Dermis lymphatic vessel endothelial cell (primary cell): ENCODE measurements around the gene CCIN. TPM values are rescaled to one million over a fixed set of nuclear protein-coding genes. Genes with fewer than 3 reads are reported as not detected.

Source experiments
- total RNA-seq: library from RNA; depleted of rRNA; stranded (reverse); fragments of >200 nt; gene quantifications from 2 replicates; pipeline ENCODE4 v1.2.1, GENCODE V29; 2014

CCIN gene
- total RNA-seq: 0.09 and 0.11 TPM in 2 replicates

GRCh38 chr9:36169166-36169565, at the start of gene CCIN:
CCIN (plus strand) TSS chr9:36169388; CDS start chr9:36169503, 115 bp downstream.

GRCh38 chr9:36136272-36136893, 32.8 kb upstream of the CCIN start, which contains the start of gene GLIPR2:
GLIPR2 (plus strand) TSS chr9:36136733; CDS start chr9:36136779, 46 bp downstream.

GRCh38 chr9:36190388-36191289, 21.5 kb downstream of the CCIN start, which contains the start of gene CLTA:
CLTA (plus strand) TSS chr9:36190921; CDS start chr9:36191057, 136 bp downstream.

Other genes starting within 250 kb of the CCIN start
- not detected in 2 replicates for gene OR2S2, start 211.2 kb upstream of the CCIN start, total RNA-seq
- 29.6 and 29.9 TPM in 2 replicates for gene RECK, start 132.5 kb upstream of the CCIN start, total RNA-seq
- gene GLIPR2, start 32.7 kb upstream of the CCIN start, total RNA-seq: 80.9 and 112 TPM in 2 replicates
- 220 and 275 TPM in 2 replicates for gene CLTA, start 21.5 kb downstream of the CCIN start, total RNA-seq
- gene GNE, start 89.1 kb downstream of the CCIN start, total RNA-seq: 9.9 and 11.9 TPM in 2 replicates
- gene RNF38, start 230.9 kb downstream of the CCIN start, total RNA-seq: 27.9 and 30.8 TPM in 2 replicates